ENCODE data around the gene EEF1AKMT4. TPM values are rescaled to one million over a fixed set of nuclear protein-coding genes. Genes with fewer than 3 reads are reported as not detected.
A peak's percentile ranks its signal among the peaks of the same experiment; 100 is the strongest.

Gene EEF1AKMT4
- total RNA-seq, 1 donor from 2014 or later, result 3.9 TPM

- peaks cover 3% of the 10 kb centered on the region for H3K36me3 Mint-ChIP-seq (ENCODE audit: insufficient read depth)
- H3K27ac Mint-ChIP-seq, result peak overlapping the region; percentile 14
- H3K9me3 Mint-ChIP-seq (ENCODE audit: low read depth), result no peaks in the 10 kb centered on the region
- peaks cover 8% of the 10 kb centered on the region for H3K4me1 Mint-ChIP-seq (ENCODE audit: low read depth)
- peaks cover 46% of the 10 kb centered on the region for H3K27me3 Mint-ChIP-seq
- DNase-seq (ENCODE audit: low spot score, unreplicated experiment), result no peak
- H3K4me3 Mint-ChIP-seq (ENCODE audit: low read depth), result peak overlapping the region; percentile 73
- TF ChIP-seq CTCF (IDR thresholded peaks at IDR 0.05; ENCODE audit: unreplicated experiment), result no peak
Measured at GRCh38 chr3:184231671-184232070, 17.8 kb upstream of the EEF1AKMT4 start.

GRCh38 chr3:184233127-184233843, 16.2 kb upstream of the EEF1AKMT4 start:
- H3K4me1 Mint-ChIP-seq (ENCODE audit: low read depth), result peaks cover 8% of the 10 kb centered on the region
- no peaks in the 10 kb centered on the region for H3K9me3 Mint-ChIP-seq (ENCODE audit: low read depth)
- DNase-seq (ENCODE audit: low spot score, unreplicated experiment), result no peak
- no peak overlapping the region for H3K4me3 Mint-ChIP-seq (ENCODE audit: low read depth)
- peaks cover 3% of the 10 kb centered on the region for H3K36me3 Mint-ChIP-seq (ENCODE audit: insufficient read depth)
- peaks cover 38% of the 10 kb centered on the region for H3K27me3 Mint-ChIP-seq
- no peak for TF ChIP-seq CTCF (IDR thresholded peaks at IDR 0.05; ENCODE audit: unreplicated experiment)
- no peak overlapping the region for H3K27ac Mint-ChIP-seq

GRCh38 chr3:184234224-184234623, 15.2 kb upstream of the EEF1AKMT4 start:
- TF ChIP-seq CTCF (IDR thresholded peaks at IDR 0.05; ENCODE audit: unreplicated experiment), result no peak
- Mint-ChIP-seq H3K36me3 (ENCODE audit: insufficient read depth) (peaks cover 3% of the 10 kb centered on the region), H3K4me3 (ENCODE audit: low read depth) (no peak overlapping the region), H3K9me3 (ENCODE audit: low read depth) (no peaks in the 10 kb centered on the region), H3K4me1 (ENCODE audit: low read depth) (peaks cover 8% of the 10 kb centered on the region), H3K27ac (no peak overlapping the region), H3K27me3 (peaks cover 30% of the 10 kb centered on the region)
- no peak for DNase-seq (ENCODE audit: low spot score, unreplicated experiment)

- Mint-ChIP-seq H3K27ac (no peak overlapping the region), H3K36me3 (ENCODE audit: insufficient read depth) (peaks cover 3% of the 10 kb centered on the region), H3K4me1 (ENCODE audit: low read depth) (peaks cover 8% of the 10 kb centered on the region), H3K9me3 (ENCODE audit: low read depth) (no peaks in the 10 kb centered on the region), H3K27me3 (peaks cover 30% of the 10 kb centered on the region), H3K4me3 (ENCODE audit: low read depth) (no peak overlapping the region)
- no peak for TF ChIP-seq CTCF (IDR thresholded peaks at IDR 0.05; ENCODE audit: unreplicated experiment)
- DNase-seq (ENCODE audit: low spot score, unreplicated experiment), result no peak
Measured at GRCh38 chr3:184234671-184235380, 14.6 kb upstream of the EEF1AKMT4 start.

GRCh38 chr3:184235381-184236032, 14.0 kb upstream of the EEF1AKMT4 start:
- TF ChIP-seq CTCF (IDR thresholded peaks at IDR 0.05; ENCODE audit: unreplicated experiment), result no peak
- H3K4me1 Mint-ChIP-seq (ENCODE audit: low read depth), result peaks cover 8% of the 10 kb centered on the region
- peaks cover 3% of the 10 kb centered on the region for H3K36me3 Mint-ChIP-seq (ENCODE audit: insufficient read depth)
- H3K4me3 Mint-ChIP-seq (ENCODE audit: low read depth), result no peak overlapping the region
- no peaks in the 10 kb centered on the region for H3K9me3 Mint-ChIP-seq (ENCODE audit: low read depth)
- H3K27me3 Mint-ChIP-seq, result peaks cover 30% of the 10 kb centered on the region
- H3K27ac Mint-ChIP-seq, result no peak overlapping the region
- DNase-seq (ENCODE audit: low spot score, unreplicated experiment), result no peak

All from progenitor cell of endocrine pancreas (in vitro differentiated cells).